Activated CD8-positive, alpha-beta T cell treated with anti-CD3 and anti-CD28 coated beads, Interleukin-2, amount 10 ng/mL, durations not matched to agents 7 days and 5 days (primary cell): Measurements from ENCODE around the gene DPH7. TPM values are rescaled to one million over a fixed set of nuclear protein-coding genes. Genes with fewer than 3 reads are reported as not detected.

Source experiments
- ATAC-seq: fragments of 150-1000 bp; cut with Tn5 transposase; one replicate; pipeline ENCODE4 v1.10.0; 2021; ENCODE audit warnings: moderate library complexity
- CTCF ChIA-PET: fragments of 350-600 bp; sonication (Branson Sonifier 250); formaldehyde crosslinking; loops from one replicate; lab custom pipeline; 2021; ENCODE audit warnings: antibody characterized with exemption; lab: Charles Lee
- POLR2A ChIA-PET: fragments of 350-600 bp; sonication (Branson Sonifier 250); formaldehyde crosslinking; loops from one replicate; lab custom pipeline; 2021; ENCODE audit warnings: antibody characterized with exemption; lab: Charles Lee
- DNase-seq: peaks from one replicate; pipeline ENCODE4 v3.0.0-alpha.2; 2020
- H3K27ac Mint-ChIP-seq: one replicate; pipeline ENCODE4 v1.8.0; 2021; ENCODE audit warnings: mild to moderate bottlenecking, mixed read lengths
- H3K27me3 Mint-ChIP-seq: one replicate; pipeline ENCODE4 v1.8.0; 2021; ENCODE audit warnings: low read depth, mixed read lengths
- H3K36me3 Mint-ChIP-seq: one replicate; pipeline ENCODE4 v1.8.0; 2021; ENCODE audit warnings: low read depth, mixed read lengths
- H3K4me1 Mint-ChIP-seq: one replicate; pipeline ENCODE4 v1.8.0; 2021; ENCODE audit warnings: low read depth, mixed read lengths
- H3K4me3 Mint-ChIP-seq: one replicate; pipeline ENCODE4 v1.8.0; 2021; ENCODE audit warnings: mild to moderate bottlenecking, mixed read lengths
- H3K9me3 Mint-ChIP-seq: one replicate; pipeline ENCODE4 v1.8.0; 2022; ENCODE audit warnings: mixed read lengths; ENCODE audit not compliant: insufficient read depth
- total RNA-seq, 2 experiments: library from RNA; stranded (reverse); gene quantifications; one replicate each; pipeline ENCODE4 v1.2.3, GENCODE V29; 2021

DPH7 gene
- total RNA-seq, 2 experiments from 2014 or later: 36.8 to 37.1 TPM

- peak overlapping the region; percentile 86 for H3K4me3 Mint-ChIP-seq
- H3K36me3 Mint-ChIP-seq: peaks cover 12% of the 10 kb centered on the region
- ChIA-PET POLR2A (interaction anchor here (2.3 kb wide), 1 partner anchor 10 kb away, joined by 9 read pairs; the partner anchor contains the start of gene DPH7), CTCF (interaction anchor here (0.8 to 2.5 kb wide), 4 partner anchors 10 to 85 kb away, joined by 3 to 16 read pairs (median 6); partner anchors contain the start of gene DPH7)
- DNase-seq (peak; percentile 45), ATAC-seq (peak; percentile 17)
- H3K9me3 Mint-ChIP-seq: no peaks in the 10 kb centered on the region
- H3K27me3 Mint-ChIP-seq: no peaks in the 10 kb centered on the region
- peak overlapping the region; percentile 79 for H3K27ac Mint-ChIP-seq
- peaks cover 22% of the 10 kb centered on the region for H3K4me1 Mint-ChIP-seq
Observed at GRCh38 chr9:137589441-137590122, 10.9 kb upstream of the DPH7 start.

GRCh38 chr9:137588891-137589290 is 10.2 kb upstream of the DPH7 start:
- Mint-ChIP-seq H3K27ac (no peak overlapping the region), H3K36me3 (peaks cover 12% of the 10 kb centered on the region), H3K27me3 (no peaks in the 10 kb centered on the region), H3K4me3 (peak overlapping the region; percentile 86), H3K4me1 (peaks cover 22% of the 10 kb centered on the region), H3K9me3 (no peaks in the 10 kb centered on the region)
- POLR2A ChIA-PET: interaction anchor here (0.5 to 2.3 kb wide), 3 partner anchors 9 to 540 kb away, joined by 3 to 9 read pairs (median 3); partner anchors contain the start of gene DPH7
- ATAC-seq: no peak
- CTCF ChIA-PET: interaction anchor here (0.8 to 2.5 kb wide), 3 partner anchors 10 to 86 kb away, joined by 3 to 16 read pairs (median 10); partner anchors contain the start of gene DPH7
- DNase-seq: no peak

GRCh38 chr9:137588311-137588710 is 9.6 kb upstream of the DPH7 start:
- Mint-ChIP-seq H3K36me3 (peaks cover 13% of the 10 kb centered on the region), H3K27ac (no peak overlapping the region), H3K4me1 (peaks cover 22% of the 10 kb centered on the region), H3K9me3 (no peaks in the 10 kb centered on the region), H3K4me3 (peak overlapping the region; percentile 29), H3K27me3 (no peaks in the 10 kb centered on the region)
- POLR2A ChIA-PET: interaction anchor here (0.5 to 2.3 kb wide), 2 partner anchors 9 to 541 kb away, joined by 3 to 9 read pairs; partner anchors contain the start of gene DPH7
- ATAC-seq (no peak), DNase-seq (no peak)
- CTCF ChIA-PET: interaction anchor here (2.3 to 2.5 kb wide), 2 partner anchors 9 to 14 kb away, joined by 10 to 16 read pairs; partner anchors contain the start of gene DPH7

DNA sequence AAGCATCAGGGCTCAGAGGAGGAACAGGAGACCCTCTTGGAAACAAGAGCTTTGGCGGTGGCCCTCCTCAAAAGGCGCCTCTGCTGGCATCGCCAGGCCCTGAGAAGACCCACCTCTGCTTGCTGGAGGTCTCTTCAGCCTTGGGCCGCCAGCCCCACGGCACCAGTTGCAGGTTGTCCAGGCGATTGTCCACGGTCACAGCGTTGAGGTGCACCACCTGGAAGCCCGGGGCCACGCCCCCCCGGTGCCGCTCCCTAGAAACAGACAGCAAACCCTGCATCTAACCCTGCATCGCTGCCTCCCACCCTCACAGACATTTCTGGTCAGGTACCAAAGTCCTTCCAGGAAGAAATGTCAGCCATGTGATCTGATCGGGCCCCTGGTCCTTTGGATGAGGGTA is 8.1 kb upstream of the DPH7 start:
- H3K4me3 Mint-ChIP-seq: no peak overlapping the region
- no peaks in the 10 kb centered on the region for H3K9me3 Mint-ChIP-seq
- peaks cover 20% of the 10 kb centered on the region for H3K36me3 Mint-ChIP-seq
- ChIA-PET POLR2A (no interaction called here), CTCF (no interaction called here)
- H3K27ac Mint-ChIP-seq: no peak overlapping the region
- no peak for ATAC-seq
- no peak for DNase-seq
- H3K27me3 Mint-ChIP-seq: no peaks in the 10 kb centered on the region
- H3K4me1 Mint-ChIP-seq: peaks cover 22% of the 10 kb centered on the region

DNA sequence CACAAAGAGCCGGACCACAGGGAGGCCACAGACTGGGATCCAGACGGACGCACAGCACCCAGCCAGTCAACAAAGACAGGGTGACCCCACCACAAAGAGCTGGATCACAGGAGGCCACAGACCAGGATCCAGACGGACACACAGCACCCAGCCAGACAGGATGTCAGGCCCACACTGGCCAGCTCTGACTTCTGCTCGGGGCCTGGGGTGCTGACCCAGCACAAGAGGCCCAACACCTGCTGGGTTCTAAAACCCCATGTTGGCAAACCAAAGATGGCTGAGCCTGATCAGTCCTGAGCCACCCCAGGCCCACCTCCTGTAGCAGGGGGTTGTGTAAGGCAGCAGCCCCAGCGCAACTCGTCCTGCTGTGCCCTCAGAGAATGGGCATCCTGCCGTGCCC is 5.2 kb upstream of the DPH7 start:
- H3K27me3 Mint-ChIP-seq: no peaks in the 10 kb centered on the region
- DNase-seq (no peak), ATAC-seq (no peak)
- peaks cover 23% of the 10 kb centered on the region for H3K36me3 Mint-ChIP-seq
- CTCF ChIA-PET: no interaction called here
- H3K4me1 Mint-ChIP-seq: peaks cover 19% of the 10 kb centered on the region
- no peak overlapping the region for H3K4me3 Mint-ChIP-seq
- no peaks in the 10 kb centered on the region for H3K9me3 Mint-ChIP-seq
- H3K27ac Mint-ChIP-seq: no peak overlapping the region
- POLR2A ChIA-PET: interaction anchor here (0.6 kb wide), 1 partner anchor 535 kb away, joined by 3 read pairs; no protein-coding TSS in a partner anchor

GRCh38 chr9:137583347-137583746 is 4.6 kb upstream of the DPH7 start:
- DNase-seq (no peak), ATAC-seq (no peak)
- no peak overlapping the region for H3K4me3 Mint-ChIP-seq
- H3K27ac Mint-ChIP-seq: no peak overlapping the region
- peaks cover 14% of the 10 kb centered on the region for H3K4me1 Mint-ChIP-seq
- no peaks in the 10 kb centered on the region for H3K27me3 Mint-ChIP-seq
- POLR2A ChIA-PET: interaction anchor here (0.6 kb wide), 1 partner anchor 536 kb away, joined by 3 read pairs; no protein-coding TSS in a partner anchor
- peaks cover 23% of the 10 kb centered on the region for H3K36me3 Mint-ChIP-seq
- CTCF ChIA-PET: no interaction called here
- no peaks in the 10 kb centered on the region for H3K9me3 Mint-ChIP-seq

GRCh38 chr9:137582286-137582860 is 3.6 kb upstream of the DPH7 start:
- ChIA-PET POLR2A (no interaction called here), CTCF (no interaction called here)
- DNase-seq: no peak
- Mint-ChIP-seq H3K4me3 (no peak overlapping the region), H3K4me1 (peaks cover 13% of the 10 kb centered on the region), H3K27me3 (no peaks in the 10 kb centered on the region), H3K36me3 (peaks cover 16% of the 10 kb centered on the region), H3K27ac (no peak overlapping the region), H3K9me3 (no peaks in the 10 kb centered on the region)
- no peak for ATAC-seq

- ATAC-seq: no peak
- H3K9me3 Mint-ChIP-seq: no peaks in the 10 kb centered on the region
- no peak overlapping the region for H3K27ac Mint-ChIP-seq
- no peak for DNase-seq
- peaks cover 18% of the 10 kb centered on the region for H3K36me3 Mint-ChIP-seq
- ChIA-PET POLR2A (no interaction called here), CTCF (interaction anchor here (1.3 kb wide), 1 partner anchor 9 kb away, joined by 3 read pairs; the partner anchor contains the start of gene ZMYND19)
- H3K4me1 Mint-ChIP-seq: peaks cover 20% of the 10 kb centered on the region
- H3K27me3 Mint-ChIP-seq: no peaks in the 10 kb centered on the region
- H3K4me3 Mint-ChIP-seq: no peak overlapping the region
Observed at GRCh38 chr9:137581361-137582285, 2.9 kb upstream of the DPH7 start.

GRCh38 chr9:137580954-137581322 is 2.2 kb upstream of the DPH7 start:
- H3K4me3 Mint-ChIP-seq: no peak overlapping the region
- CTCF ChIA-PET: interaction anchor here (1.2 to 1.3 kb wide), 2 partner anchors 10 to 29 kb away, joined by 3 to 4 read pairs; partner anchors contain the start of genes MRPL41 and ZMYND19
- no peak for DNase-seq
- no peaks in the 10 kb centered on the region for H3K9me3 Mint-ChIP-seq
- H3K36me3 Mint-ChIP-seq: peaks cover 21% of the 10 kb centered on the region
- H3K4me1 Mint-ChIP-seq: peaks cover 27% of the 10 kb centered on the region
- H3K27me3 Mint-ChIP-seq: no peaks in the 10 kb centered on the region
- no peak overlapping the region for H3K27ac Mint-ChIP-seq
- no peak for ATAC-seq
- POLR2A ChIA-PET: no interaction called here

DNA sequence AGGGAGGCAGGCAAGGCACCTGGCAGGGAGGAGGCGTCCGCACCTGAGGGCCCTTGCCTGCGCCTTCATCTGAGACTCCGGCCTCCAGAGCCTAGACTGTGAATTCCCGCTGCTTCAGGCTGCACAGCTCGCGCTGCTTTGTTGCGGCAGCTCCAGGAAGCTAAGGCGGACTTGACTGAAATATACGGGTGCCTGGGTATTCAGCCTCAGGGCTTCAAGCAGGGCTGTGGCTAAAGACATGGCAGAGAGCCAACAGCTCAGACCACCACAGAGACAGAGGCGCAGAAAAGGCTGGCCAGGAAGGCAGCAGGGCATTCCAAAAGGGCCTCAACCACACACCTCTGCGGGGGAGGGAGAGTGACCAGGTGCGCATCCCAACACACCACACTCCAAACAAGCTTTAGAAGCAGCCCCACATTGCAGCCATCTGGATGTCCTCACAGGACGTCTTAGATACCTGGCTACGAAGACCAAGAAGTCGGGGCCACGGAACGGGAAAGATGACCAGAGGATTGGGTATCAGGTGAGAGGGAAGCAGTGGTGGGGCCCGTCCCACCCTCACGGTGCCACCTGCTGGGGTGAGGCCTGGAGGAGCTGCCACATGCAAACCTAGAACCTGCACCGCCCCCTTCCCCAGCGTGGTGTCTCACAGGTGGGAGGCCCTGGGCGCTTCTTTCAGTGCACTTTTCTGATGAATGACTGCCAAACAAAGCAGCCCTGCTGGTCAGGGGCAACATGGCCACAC is 1.7 kb upstream of the DPH7 start:
- no peak overlapping the region for H3K4me3 Mint-ChIP-seq
- H3K9me3 Mint-ChIP-seq: no peaks in the 10 kb centered on the region
- no peaks in the 10 kb centered on the region for H3K27me3 Mint-ChIP-seq
- ChIA-PET CTCF (interaction anchor here (1.2 to 3.1 kb wide), 4 partner anchors 8 to 28 kb away, joined by 3 to 16 read pairs (median 4); partner anchors contain the start of genes MRPL41 and ZMYND19), POLR2A (interaction anchor here (0.9 to 1.7 kb wide), 2 partner anchors 9 to 340 kb away, joined by 3 to 9 read pairs; partner anchors contain the start of genes TUBB4B and ZMYND19)
- no peak overlapping the region for H3K27ac Mint-ChIP-seq
- DNase-seq (no peak), ATAC-seq (no peak)
- peaks cover 33% of the 10 kb centered on the region for H3K4me1 Mint-ChIP-seq
- H3K36me3 Mint-ChIP-seq: peaks cover 27% of the 10 kb centered on the region
